Sigmoid colon (tissue), 4 donors: ENCODE measurements around the gene CRACR2A.

Experiments used
- CTCF ChIP-seq, 4 experiments: fragments of 450-650 bp in 3 of 4; fragments of 200-600 bp in 1 of 4; IDR thresholded peaks; one replicate each; pipeline ENCODE4 v1.5.1; 2016 to 2019; ENCODE audit warnings: antibody characterized with exemption in 4 of 4, mild to moderate bottlenecking in 3 of 4, moderate library complexity in 2 of 4
- EP300 ChIP-seq, 4 donors: sonication (generic); formaldehyde crosslinking; IDR thresholded peaks; one replicate each; pipeline ENCODE4 v1.6.1; 2017; ENCODE audit warnings: antibody characterized with exemption in 4 of 4
- POLR2A ChIP-seq, 2 donors: fragments of 450-650 bp; IDR thresholded peaks; one replicate each; pipeline ENCODE4 v1.6.1; 2016; ENCODE audit warnings: antibody characterized with exemption in 2 of 2, mild to moderate bottlenecking in 2 of 2, moderate library complexity in 2 of 2
- POLR2AphosphoS5 ChIP-seq, 4 donors: sonication (generic); formaldehyde crosslinking; IDR thresholded peaks; one replicate each; pipeline ENCODE4 v1.6.1; 2017; ENCODE audit warnings: antibody characterized with exemption in 4 of 4

GRCh38 chr12:3603576-3603975 lies 149.3 kb downstream of the CRACR2A start:
- TF ChIP-seq CTCF (IDR thresholded peaks at IDR 0.05): no peak
- no peak for TF ChIP-seq POLR2AphosphoS5 (IDR thresholded peaks at IDR 0.05)
- TF ChIP-seq POLR2A (IDR thresholded peaks at IDR 0.05): no peak
- no peak for TF ChIP-seq EP300 (IDR thresholded peaks at IDR 0.05)
